DOHH2 (cell line): Measurements from ENCODE around the gene HBEGF.

ENCODE experiments used
- H3F3A ChIP-seq: fragments of 200-600 bp; sonication (generic), shearing (Covaris generic); 2 replicates; pipeline ENCODE4 v1.6.0; 2016; ENCODE audit warnings: antibody characterized with exemption, mild to moderate bottlenecking; ENCODE audit not compliant: control insufficient read depth, insufficient read depth
- H3K27ac ChIP-seq: fragments of 200-600 bp; sonication (generic); 2 replicates; pipeline ENCODE4 v1.5.1; 2014; ENCODE audit warnings: low read depth, mild to moderate bottlenecking, low read length, moderate library complexity
- H3K27me3 ChIP-seq: fragments of 200-600 bp; sonication (generic); 2 replicates; pipeline ENCODE4 v1.6.1; 2014; ENCODE audit warnings: mild to moderate bottlenecking, low read length, mixed read lengths; ENCODE audit not compliant: control insufficient read depth
- H3K36me3 ChIP-seq: fragments of 200-600 bp; sonication (generic); 2 replicates; pipeline ENCODE4 v1.6.1; 2014; ENCODE audit warnings: mild to moderate bottlenecking, low read length, moderate library complexity, mixed read lengths; ENCODE audit not compliant: control insufficient read depth
- H3K4me1 ChIP-seq: fragments of 200-600 bp; sonication (generic); 2 replicates; pipeline ENCODE4 v1.6.1; 2014; ENCODE audit warnings: mild to moderate bottlenecking, low read length, mixed read lengths; ENCODE audit not compliant: control insufficient read depth
- H3K4me2 ChIP-seq: fragments of 200-600 bp; sonication (generic); 2 replicates; pipeline ENCODE4 v1.6.0; 2014; ENCODE audit warnings: mild to moderate bottlenecking, low read length, moderate library complexity
- H3K4me3 ChIP-seq: fragments of 200-600 bp; sonication (generic); 2 replicates; pipeline ENCODE4 v1.5.1; 2014; ENCODE audit warnings: mild to moderate bottlenecking, low read length, mixed read lengths
- H3K79me2 ChIP-seq: fragments of 200-600 bp; sonication (generic); 2 replicates; pipeline ENCODE4 v1.6.1; 2014; ENCODE audit warnings: mild to moderate bottlenecking, low read length, mixed read lengths; ENCODE audit not compliant: control insufficient read depth
- H3K9me2 ChIP-seq: fragments of 200-600 bp; sonication (generic); replicated peaks from 2 replicates; pipeline ENCODE4 v1.6.1; 2014; ENCODE audit warnings: mild to moderate bottlenecking, low read length, mixed read lengths; ENCODE audit not compliant: control insufficient read depth
- H3K9me3 ChIP-seq: fragments of 200-600 bp; sonication (generic); 2 replicates; pipeline ENCODE4 v1.6.1; 2014; ENCODE audit warnings: antibody characterized with exemption, low read length, mixed read lengths; ENCODE audit not compliant: control insufficient read depth, insufficient read depth
- H4K20me1 ChIP-seq: fragments of 200-600 bp; sonication (generic); 2 replicates; pipeline ENCODE4 v1.6.0; 2014; ENCODE audit warnings: low read depth, mild to moderate bottlenecking, antibody characterized with exemption, low read length, moderate library complexity; ENCODE audit not compliant: control insufficient read depth, insufficient read depth
- EZH2phosphoT487 ChIP-seq: fragments of 200-600 bp; sonication (generic); IDR thresholded peaks from 2 replicates; pipeline ENCODE4 v1.6.1; 2017; ENCODE audit warnings: borderline replicate concordance, mild to moderate bottlenecking, antibody characterized with exemption, low read length, moderate library complexity, mixed read lengths
- TF ChIP-seq, protein P1 (sequence below): fragments of 200-600 bp; sonication (generic); IDR thresholded peaks from one replicate; pipeline ENCODE4 v1.5.1; 2014; ENCODE audit warnings: antibody characterized with exemption, mild to moderate bottlenecking, low read depth, low read length; ENCODE audit not compliant: poor library complexity, severe bottlenecking

HBEGF gene, protein sequence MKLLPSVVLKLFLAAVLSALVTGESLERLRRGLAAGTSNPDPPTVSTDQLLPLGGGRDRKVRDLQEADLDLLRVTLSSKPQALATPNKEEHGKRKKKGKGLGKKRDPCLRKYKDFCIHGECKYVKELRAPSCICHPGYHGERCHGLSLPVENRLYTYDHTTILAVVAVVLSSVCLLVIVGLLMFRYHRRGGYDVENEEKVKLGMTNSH

DNA sequence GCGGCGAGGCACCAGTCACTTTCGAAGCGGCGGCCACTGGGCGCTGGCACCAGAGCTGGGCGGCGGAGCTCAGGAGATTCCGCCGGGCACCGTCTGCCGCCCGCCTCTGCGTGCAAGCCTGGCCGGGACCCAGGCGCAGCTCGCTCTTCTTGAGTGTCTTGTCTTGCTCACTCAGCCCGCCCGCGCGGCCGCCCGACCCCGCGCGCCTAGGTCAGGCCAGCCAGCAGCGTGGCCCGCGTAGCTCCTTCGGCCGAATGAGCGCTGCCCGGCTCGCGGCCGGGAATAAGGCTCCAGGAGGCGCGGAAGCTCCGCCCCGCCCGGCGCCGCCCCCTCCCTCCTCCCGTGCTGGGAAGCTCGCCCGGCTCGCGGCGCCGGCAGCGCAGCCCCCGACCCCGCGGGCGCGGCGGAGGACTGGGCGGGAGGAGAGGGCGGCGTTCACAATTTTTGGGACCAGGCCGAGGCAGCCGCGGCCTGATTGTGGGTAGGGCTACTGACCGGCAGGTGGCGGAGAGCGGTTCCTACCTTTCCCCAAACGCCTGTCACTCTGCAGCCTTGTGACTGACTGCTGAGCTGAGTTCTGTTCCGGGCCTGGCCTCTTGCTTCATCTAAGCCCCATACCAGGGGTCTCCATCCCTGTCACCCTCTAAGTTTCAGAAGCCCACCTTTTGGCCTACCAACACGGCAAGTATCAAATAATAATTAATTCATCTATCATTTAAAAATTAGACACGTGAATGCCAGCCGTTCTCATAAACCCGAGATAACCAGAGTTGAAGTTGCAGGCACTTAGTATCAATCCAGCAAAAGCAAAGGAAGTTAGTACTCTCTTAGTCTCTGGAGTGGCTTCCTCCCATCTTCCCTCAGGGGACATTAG lies at the start of gene HBEGF:
Gene HBEGF (minus strand): TSS at position 256 of the 874 bp plus-strand sequence. CDS start 275 bp downstream, outside the sequence.
- no peaks in the 10 kb centered on the region for H3K36me3 ChIP-seq
- H3K9me2 ChIP-seq = no peaks in the 10 kb centered on the region
- peak within 1 kb of the TSS; percentile 81 for H3K4me2 ChIP-seq
- no peaks in the 10 kb centered on the region for H3K9me3 ChIP-seq
- TF ChIP-seq, protein P1, sequence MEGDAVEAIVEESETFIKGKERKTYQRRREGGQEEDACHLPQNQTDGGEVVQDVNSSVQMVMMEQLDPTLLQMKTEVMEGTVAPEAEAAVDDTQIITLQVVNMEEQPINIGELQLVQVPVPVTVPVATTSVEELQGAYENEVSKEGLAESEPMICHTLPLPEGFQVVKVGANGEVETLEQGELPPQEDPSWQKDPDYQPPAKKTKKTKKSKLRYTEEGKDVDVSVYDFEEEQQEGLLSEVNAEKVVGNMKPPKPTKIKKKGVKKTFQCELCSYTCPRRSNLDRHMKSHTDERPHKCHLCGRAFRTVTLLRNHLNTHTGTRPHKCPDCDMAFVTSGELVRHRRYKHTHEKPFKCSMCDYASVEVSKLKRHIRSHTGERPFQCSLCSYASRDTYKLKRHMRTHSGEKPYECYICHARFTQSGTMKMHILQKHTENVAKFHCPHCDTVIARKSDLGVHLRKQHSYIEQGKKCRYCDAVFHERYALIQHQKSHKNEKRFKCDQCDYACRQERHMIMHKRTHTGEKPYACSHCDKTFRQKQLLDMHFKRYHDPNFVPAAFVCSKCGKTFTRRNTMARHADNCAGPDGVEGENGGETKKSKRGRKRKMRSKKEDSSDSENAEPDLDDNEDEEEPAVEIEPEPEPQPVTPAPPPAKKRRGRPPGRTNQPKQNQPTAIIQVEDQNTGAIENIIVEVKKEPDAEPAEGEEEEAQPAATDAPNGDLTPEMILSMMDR = peak; percentile 59
- TF ChIP-seq EZH2phosphoT487 = no peak; the same call in 1 of the 2 replicates
- peak within 1 kb of the TSS; percentile 64 for H3K4me3 ChIP-seq
- H3K4me1 ChIP-seq = peaks cover 48% of the 10 kb centered on the region
- peaks cover 30% of the 10 kb centered on the region for H3K27me3 ChIP-seq
- no peaks in the 10 kb centered on the region for H4K20me1 ChIP-seq
- H3K79me2 ChIP-seq = no peaks in the 10 kb centered on the region
- H3K27ac ChIP-seq = no peak within 1 kb of the TSS
- H3F3A ChIP-seq = no peaks in the 10 kb centered on the region

DNA sequence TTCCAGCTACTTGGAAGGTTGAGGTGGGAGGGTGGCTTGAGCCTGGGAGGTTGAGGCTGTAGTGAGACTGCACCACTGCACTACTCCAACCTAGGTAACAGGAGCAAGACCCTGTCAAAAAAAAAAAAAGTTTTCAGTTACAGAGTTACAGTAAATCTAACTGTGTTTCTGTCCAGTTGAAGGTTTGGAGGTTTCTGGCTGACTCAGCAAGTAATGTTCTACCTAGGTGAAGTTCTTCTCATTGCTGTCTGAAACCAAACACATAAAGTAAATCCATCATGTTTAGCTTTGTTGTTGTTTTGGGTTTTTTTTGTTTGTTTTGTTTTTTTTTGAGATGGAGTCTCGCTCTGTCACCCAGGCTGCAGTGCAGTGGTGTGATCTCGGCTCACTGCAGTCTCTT lies 47.3 kb upstream of the HBEGF start:
- no peaks in the 10 kb centered on the region for H3K27me3 ChIP-seq
- H3K9me3 ChIP-seq = no peaks in the 10 kb centered on the region
- H3K4me3 ChIP-seq = no peak overlapping the region
- H3F3A ChIP-seq = no peaks in the 10 kb centered on the region
- no peak for TF ChIP-seq EZH2phosphoT487
- TF ChIP-seq, protein P1 = no peak
- H4K20me1 ChIP-seq = no peaks in the 10 kb centered on the region; the same call in 1 of the 2 replicates
- no peaks in the 10 kb centered on the region for H3K9me2 ChIP-seq
- H3K4me1 ChIP-seq = no peaks in the 10 kb centered on the region
- H3K79me2 ChIP-seq = peaks cover 11% of the 10 kb centered on the region
- H3K27ac ChIP-seq = no peak overlapping the region
- H3K4me2 ChIP-seq = no peak overlapping the region
- no peaks in the 10 kb centered on the region for H3K36me3 ChIP-seq

DNA sequence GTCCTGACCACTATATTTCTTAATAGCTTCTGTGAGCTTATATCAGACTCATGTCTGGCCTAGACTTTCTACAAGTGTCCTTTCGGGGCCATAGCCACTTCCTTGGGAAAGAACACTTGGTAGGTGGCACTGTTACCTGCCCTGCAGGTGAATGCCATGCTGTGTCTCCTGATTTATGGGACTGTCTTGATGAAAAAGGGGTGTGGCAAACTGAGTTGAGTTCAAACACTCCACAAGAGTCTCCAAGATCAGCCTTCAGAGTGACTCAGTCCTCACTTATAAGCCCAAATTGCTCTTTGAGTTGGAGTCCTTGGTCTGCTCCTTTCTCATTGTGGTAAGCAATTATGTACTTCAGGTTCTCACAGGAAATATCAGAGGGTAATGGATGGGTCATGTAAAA lies 45.3 kb upstream of the HBEGF start:
- Histone ChIP-seq H3K9me2 (no peaks in the 10 kb centered on the region), H3K4me1 (no peaks in the 10 kb centered on the region), H3K27me3 (no peaks in the 10 kb centered on the region), H3F3A (no peaks in the 10 kb centered on the region), H3K4me3 (no peak overlapping the region), H3K9me3 (no peaks in the 10 kb centered on the region), H4K20me1 (no peaks in the 10 kb centered on the region; the same call in 1 of the 2 replicates), H3K79me2 (no peaks in the 10 kb centered on the region), H3K27ac (no peak overlapping the region), H3K36me3 (no peaks in the 10 kb centered on the region), H3K4me2 (no peak overlapping the region)
- TF ChIP-seq EZH2phosphoT487 = no peak
- TF ChIP-seq, protein P1 = no peak
